HL-60/S4 treated with phorbol 12-myristate 13-acetate at 8.2 ng/mL for 4 days and 3 days (cell line): Measurements from ENCODE around the gene DHDH.
"Not testable (repeated sequence)": the region's sequence is repeated elsewhere in the genome, so short reads cannot be mapped to it uniquely, and the experiment has no call there.

Source experiments
- in situ Hi-C: fragments of 300-500 bp; cut with MboI; formaldehyde crosslinking; loops from 2 replicates; pipeline ENCODE4 v1.15.0; 2022; ENCODE audit warnings: low sequenced_read_pairs

Gene DHDH

DNA sequence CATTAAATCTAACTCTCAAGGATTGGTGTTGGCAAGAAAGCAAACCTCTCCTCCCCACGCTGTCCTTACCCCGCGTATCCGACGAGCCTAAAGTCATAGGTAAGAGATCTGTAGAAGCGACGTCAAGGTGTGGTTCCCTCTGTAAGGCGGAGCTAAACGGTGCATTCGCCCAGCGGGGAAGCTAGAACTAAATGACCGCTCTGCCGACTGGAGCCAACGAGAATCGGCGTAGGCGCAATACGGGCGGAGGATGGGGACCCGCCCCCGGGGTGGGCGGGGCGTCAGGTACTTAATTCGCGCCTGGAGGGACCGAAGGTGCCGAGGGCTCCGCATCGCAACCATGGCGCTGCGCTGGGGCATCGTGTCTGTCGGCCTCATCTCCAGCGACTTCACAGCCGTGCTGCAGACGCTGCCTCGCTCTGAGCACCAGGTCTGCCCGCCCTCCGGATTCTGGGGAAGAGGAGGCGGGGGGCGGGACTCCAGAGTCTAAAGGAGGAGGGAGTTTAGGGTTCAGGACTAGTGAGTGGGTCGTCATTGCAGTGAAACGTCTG is at the start of gene DHDH:
Gene DHDH, plus strand, starts transcription at position 318 of the 551 bp plus-strand sequence. Its CDS starts 23 bp downstream, at position 341.
- in situ Hi-C loops, result no loop called here

DNA sequence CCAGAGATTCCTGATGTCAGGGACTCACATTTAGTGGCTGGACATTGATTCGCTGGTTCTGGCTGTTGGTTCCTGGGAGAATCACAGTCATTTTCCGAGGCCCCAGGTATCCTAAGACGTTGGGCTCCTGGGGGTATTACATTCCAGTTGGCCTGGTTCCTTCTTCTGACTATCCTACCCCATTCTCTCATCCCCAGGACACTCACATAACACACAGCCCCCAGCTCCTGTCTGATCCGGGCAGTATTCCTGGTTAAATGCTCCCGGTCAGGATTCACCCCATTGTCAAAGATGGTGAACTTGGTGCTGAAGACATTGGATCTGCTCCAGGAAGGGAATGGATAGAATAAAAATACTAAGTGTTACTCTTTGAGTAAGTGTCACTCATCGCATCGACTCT is 49.8 kb upstream of the DHDH start:
- in situ Hi-C loops, result no loop called here

DNA sequence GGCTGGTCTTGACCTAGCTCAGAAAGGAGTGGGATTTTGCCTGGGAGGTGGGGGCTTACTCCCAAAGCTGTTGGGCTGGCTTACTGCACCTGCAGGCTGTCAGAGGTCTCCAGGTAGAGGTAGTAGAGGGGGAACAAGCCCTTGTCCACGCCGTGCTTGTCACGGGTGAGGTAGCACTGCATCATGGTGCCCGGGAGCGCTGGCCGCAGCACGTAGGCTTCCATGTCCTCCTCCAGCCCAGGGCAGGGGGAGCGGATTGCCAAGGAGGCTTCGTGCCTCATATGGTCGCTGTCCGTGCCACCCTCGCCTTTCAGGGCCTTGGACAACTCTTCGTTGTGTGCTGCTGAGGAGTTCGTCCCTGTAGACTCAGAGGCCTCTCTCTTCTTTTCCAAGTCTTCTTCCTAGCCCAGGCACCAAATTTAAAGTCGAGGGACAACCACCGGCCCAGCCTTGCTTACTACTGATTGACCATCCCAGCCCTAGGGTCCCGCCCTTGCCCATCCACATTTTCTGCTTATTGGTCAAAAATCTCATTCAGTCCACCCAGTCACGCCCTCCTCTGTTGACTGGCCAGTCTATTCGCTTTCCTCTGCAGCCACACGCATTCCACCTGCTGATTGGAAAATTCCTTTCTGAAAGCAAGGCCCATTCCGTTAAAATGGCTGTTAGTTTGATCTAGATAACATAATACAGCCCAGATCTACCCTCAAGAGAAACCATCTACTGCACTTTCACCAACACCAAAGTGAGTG is 45.5 kb upstream of the DHDH start:
- in situ Hi-C loops, result no loop called here

DNA sequence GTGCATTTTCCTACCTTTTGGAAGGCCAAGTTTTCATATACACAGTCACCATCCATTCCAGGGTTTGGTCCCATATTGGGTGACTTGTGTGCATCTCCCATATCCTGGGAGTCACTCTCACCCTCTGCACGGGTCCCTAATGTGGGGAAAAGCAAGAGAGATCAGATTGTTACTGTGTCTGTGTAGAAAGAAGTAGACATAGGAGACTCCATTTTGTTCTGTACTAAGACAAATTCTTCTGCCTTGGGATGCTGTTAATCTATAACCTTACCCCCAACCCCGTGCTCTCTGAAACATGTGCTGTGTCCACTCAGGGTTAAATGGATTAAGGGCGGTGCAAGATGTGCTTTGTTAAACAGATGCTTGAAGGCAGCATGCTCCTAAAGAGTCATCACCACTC is 44.0 kb upstream of the DHDH start:
- in situ Hi-C loops, result not testable (repeated sequence)

DNA sequence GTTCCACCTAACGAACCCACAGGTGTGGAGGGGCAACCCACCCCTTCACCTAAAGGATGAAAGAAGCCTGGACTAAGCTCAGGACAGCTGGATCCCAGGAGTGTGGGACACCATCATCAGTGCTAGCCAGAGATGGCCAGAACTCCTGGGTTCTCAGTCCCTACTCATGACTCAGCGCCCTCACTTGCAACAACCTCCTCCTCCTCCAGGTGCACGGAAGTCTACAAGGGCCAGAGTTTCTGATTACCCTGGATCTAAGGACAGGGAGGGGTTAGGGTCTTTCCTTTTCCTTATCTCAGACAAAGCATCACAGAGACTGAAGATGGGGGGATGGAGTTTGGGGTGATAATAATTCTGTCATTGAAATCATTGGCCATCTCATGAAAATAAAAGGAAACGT is 42.9 kb upstream of the DHDH start:
- in situ Hi-C loops, result no loop called here

DNA sequence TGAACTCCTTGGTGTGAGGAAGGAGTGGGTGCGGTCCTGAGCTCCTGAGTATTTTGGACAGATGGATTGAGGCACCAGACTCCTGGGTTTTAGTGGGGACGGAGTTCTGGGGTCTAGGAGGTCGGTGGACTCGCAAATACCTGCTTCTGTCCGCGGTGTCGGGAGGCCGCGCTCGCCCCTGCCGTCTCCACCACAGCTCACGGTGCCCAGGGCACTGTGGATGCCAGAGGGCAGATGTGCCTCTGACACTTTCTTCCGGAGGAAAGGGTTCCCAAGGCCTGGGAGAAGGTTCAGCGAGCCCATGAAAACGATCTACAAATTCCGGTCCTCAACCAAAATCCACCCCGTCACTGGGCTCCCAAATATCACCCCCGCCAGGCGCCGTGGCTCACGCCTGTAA is 38.3 kb upstream of the DHDH start:
- in situ Hi-C loops, result no loop called here

DNA sequence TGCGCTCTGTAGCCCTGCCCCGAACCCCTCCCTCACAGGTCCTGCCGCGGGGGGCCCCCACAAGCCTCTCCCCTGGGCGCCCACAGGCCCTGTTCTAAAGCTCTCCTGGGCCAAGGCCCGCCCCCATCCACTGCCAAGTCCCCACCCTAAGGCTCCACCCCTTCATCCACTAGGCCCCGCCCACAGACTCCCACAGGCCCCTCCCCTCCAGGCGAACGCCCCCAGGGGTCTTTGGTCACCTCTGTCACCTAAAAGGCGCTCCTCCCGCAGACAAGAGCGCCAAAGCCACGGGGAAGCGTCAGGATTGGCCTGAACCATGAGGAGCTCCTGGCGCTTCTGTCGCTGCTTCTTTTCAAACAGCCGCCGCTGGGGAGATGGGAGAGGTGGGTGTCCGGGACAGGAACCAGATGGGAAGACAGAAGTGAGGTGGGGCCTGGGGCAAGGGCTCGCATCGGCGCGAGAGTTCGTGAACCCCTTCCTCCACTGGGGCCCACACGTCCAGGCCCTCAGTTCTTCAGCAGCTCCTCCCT is 37.2 kb upstream of the DHDH start:
- in situ Hi-C loops, result no loop called here

DNA sequence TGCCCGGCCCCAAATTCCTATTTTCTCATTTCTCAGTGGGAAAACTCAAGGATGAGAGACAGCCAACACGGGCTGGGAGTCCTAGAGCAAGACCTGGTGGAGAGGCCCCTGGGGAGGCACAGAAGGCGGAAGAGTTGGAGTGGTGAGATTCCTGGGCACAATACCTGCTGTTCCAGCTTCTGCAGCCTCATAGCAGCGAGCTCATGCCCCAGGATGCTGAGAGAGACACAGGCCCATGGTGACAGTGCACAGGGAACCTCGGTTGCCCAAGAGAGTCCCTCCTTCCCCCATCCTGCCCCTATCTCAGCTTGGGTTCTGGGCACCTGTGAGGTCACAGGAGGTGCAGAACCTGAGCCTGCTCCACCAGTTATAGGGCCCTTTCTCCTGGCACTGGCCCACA is 36.3 kb upstream of the DHDH start:
- in situ Hi-C loops, result no loop called here

DNA sequence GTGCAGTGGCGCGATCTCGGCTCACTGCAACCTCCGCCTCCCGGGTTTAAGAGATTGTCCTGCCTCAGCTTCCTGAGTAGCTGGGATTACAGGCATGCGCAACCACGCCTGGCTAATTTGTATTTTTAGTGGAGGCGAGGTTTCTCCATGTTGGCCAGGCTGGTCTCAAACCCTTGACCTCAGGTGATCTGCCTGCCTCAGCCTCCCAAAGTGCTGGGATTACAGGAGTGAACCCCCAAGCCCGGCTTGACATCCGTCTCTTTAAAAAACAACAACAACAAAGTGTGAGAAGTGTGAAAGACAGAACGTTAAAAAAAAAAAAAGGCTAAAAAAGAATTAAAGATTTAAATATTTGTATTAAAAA is 34.1 kb upstream of the DHDH start:
- in situ Hi-C loops, result not testable (repeated sequence)

DNA sequence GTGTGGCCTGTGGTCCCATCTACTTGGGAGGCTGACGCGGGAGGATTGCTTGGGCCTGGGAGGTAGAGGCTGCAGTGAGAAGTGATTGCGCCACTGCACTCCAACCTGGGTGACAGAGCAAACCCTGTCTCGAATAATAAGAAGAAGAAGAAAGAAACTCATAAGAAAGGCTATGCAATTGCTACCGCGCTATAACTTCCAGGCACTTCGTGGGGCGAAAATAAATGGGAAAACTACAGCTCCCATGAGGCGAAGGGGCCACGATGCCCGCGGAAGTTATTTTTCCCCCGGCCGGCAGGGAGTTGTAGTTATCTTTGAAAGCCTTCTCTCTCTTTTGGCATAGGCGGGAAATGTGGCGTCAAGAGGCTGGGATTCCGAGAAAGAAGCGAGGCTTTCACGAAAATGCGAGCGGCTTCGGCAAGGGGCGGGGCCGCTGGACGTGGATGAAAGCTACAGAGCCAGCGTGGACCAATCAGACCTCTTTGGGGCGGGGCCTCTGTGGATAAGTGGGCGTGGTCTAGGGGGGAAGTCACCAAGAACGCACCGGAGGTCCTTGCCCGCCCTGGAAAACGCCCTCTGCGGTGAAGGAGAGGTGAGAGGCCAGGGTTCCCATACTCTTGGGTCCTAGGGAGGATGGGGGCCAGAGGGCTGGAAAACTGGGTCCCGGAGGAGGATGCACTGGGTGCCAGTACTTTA is 33.6 kb upstream of the DHDH start, which contains the start of gene NUCB1:
Gene NUCB1, plus strand, starts transcription at position 532 of the 696 bp plus-strand sequence. CDS start 485 bp downstream, outside the sequence.
- in situ Hi-C loops, result no loop called here

DNA sequence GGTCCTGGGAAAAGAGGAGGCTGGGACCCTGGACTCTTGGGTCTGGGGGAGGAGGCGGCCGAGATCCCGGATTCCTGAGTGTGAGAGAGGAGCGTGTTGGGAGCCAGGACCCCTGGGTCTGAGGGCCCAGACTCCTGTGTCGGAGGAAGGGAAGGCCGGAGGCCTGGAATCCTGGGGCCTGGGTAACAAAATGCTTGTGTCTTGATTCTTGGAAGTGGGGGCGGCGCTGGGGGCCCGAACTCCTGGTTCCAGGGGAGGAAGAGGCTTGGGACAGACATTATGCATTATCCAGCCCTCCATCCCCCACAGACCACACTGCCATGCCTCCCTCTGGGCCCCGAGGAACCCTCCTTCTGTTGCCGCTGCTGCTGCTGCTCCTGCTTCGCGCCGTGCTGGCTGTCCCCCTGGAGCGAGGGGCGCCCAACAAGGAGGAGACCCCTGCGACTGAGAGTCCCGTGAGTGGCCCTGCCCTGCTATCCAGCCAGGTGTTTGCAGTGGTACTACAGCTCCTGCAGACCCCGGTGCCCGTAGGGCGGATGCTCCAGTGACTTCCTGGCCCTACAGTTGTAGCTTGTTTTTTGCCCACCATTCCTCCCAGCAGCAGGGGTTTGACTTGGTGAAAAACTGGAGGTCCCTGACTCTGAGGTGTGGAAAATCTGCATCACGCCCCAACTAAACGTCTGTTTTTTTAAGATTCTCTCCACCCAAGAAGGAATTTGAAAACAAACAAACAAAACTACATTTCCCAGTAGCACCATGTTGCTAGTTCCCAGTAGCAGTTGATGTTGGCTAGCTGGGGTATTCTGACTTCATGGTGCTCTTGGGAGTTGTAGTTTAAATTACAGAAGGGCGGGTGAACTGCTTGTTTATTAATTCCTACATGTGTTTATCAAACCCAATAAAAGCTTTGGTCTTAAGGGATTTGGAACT is 32.8 kb upstream of the DHDH start:
- in situ Hi-C loops, result no loop called here

DNA sequence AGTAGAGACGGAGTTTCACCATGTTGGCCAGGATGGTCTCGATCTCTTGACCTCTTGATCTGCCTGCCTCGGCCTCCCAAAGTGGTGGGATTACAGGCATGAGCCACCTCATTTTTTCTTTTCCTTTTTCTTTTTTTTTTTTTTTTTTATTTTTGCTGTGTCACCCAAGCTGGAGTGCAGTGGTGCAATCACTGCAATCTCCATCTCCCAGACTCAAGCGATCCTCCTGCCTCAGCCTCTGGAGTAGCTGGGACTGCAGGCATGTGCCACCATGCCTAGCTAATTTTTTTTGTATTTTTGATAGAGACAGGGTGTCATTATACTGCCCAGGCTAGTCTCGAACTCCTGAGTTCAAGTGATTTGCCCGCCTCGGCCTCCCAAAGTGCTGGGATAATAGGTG is 31.2 kb upstream of the DHDH start:
- in situ Hi-C loops, result not testable (repeated sequence)

DNA sequence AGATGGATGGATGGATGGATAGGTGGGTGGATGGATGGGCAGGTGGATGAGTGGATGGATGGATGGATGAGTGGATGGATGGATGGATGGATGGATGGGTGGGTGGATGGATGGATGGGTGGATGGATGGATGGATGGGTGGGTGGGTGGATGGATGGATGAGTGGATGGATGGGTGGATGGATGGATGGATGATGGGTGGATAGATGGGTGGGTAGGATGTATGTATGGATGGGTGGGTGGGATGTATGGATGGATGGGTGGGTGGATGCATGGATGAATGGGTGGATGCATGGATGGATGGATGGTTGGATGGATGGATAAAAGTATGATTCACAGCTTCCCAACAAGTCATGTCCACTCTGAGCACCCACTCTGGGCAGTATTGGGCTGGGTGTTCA is 29.7 kb upstream of the DHDH start:
- in situ Hi-C loops, result not testable (repeated sequence)

DNA sequence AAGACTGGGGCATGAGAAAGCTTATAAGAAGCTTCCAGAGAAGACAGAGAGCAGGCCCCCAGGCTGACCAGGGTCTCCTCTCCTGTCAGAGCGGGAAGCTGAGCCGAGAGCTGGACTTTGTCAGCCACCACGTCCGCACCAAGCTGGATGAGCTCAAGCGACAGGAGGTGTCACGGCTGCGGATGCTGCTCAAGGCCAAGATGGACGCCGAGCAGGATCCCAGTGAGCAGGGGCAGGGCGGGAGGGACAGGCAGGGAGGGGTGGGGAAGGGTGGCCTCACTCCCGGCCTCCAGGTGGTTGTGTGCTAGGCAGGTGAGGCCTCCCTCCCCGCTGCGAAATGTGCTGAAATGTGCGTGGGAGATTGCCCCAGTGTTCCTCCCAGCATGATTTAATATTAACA is 27.8 kb upstream of the DHDH start:
- in situ Hi-C loops, result no loop called here

DNA sequence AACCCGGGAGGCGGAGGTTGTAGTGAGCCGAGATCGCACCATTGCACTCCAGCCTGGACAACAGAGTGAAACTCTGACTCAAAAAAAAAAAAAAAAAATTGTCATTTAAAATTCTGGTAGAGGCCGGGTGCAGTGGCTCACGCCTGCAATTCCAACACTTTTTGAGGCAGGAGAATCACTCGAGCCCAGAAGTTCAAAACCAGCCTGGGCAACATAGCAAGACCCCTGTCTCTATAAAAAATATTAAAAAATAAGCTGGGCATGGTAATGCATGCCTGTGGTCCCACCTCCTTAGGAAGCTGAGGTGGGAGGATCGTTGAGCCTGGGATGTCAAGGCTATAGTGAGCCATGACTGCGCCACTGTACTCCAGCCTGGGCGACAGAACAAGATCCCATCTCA is 27.2 kb upstream of the DHDH start:
- in situ Hi-C loops, result no loop called here

DNA sequence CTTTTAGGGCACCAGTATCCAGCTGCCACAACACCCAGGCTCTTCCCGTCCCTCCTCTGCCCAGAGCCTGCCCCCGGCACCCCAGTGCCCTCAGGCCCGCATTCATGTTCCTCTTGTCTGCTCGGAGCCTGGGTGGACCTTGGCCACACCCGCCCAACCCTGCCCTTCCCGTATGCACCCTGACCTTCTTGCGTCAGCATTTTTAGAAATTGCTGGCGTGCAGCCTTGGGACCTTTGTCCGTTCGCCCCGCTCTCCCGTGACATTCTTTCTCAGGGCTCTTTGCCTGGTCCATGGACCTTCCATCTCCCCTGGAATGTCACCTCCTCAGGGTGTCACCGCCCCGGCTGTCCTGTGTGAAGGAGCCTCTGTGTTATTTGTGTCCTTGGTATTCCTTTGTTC is 25.8 kb upstream of the DHDH start:
- in situ Hi-C loops, result no loop called here

DNA sequence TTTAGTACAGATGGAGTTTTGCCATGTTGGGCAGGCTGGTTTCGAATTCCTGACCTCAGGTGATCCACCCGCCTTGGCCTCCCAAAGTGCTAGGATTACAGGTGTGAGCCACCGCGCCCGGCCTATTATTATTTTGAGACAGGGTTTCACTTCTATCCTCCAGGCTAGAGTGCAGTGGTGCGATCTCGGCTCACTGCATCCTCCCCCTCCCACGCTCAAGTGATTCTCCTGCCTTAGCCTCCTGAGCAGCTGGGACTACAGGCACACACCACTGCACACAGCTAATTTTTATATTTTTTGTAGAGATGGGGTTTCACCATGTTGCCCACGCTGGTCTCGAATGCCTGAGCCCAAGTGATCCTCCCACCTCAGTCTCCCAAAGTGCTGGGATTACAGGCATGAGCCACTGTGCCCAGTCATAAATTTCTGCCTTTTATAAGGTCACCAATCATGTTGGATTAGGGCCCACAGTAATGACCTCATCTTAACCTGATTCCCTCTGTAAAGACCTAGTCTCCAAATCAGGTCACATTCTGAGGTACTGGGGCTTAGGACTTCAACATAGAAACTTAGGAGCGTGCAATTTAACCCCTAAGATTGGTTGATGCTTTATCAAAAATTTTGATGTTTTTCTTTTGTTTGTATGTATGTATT is 23.9 kb upstream of the DHDH start:
- in situ Hi-C loops, result not testable (repeated sequence)

DNA sequence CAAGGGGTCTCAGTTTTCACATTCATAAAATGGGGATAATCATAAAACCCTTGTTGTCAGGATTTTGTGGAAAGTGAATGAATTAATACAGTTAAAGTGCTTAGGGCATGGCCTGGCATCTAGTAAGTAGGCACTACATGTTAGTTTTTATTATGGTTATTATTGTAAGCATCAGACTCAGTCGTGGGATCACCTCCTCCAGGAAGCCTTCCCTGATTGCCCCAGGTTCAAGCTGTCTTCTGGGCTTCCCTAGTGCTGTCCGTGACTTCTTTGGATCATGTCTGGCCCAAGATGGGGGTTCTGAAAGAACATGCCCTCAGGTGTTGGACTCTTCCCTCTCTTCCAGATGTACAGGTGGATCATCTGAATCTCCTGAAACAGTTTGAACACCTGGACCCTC is 22.7 kb upstream of the DHDH start:
- in situ Hi-C loops, result no loop called here

DNA sequence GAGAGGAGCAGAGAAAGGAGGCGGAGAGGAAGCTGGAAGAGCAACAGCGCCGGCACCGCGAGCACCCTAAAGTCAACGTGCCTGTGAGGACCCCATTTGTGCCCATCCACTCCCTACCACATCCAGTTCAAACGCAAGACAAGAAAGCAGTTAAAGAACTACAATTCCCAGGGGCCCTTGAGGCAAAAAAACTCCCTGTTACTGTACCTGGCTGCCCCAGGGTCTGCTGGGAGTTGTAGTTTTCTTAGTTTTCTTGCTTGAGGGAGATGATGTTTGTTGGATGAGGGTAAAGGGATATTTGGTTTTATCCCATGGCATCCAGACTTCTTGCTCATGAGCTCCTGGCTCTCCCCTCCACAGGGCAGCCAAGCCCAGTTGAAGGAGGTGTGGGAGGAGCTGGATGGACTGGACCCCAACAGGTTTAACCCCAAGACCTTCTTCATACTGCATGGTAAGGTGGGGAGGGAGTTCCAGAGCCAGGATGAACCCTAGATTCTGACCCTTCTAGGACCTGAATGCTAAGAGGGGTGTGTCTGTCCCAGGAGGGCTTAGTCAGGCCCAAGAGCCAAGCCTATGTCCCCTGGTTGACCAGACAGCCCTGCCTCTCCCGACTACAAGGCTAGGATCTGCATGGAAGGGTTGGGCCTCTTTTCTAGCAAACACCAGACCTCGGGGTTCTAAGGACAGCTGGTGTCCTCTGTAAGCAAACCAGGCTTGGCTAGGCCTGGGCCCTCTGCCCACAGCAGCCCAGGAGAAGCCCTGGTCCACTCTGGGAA is 20.2 kb upstream of the DHDH start:
- in situ Hi-C loops, result no loop called here

DNA sequence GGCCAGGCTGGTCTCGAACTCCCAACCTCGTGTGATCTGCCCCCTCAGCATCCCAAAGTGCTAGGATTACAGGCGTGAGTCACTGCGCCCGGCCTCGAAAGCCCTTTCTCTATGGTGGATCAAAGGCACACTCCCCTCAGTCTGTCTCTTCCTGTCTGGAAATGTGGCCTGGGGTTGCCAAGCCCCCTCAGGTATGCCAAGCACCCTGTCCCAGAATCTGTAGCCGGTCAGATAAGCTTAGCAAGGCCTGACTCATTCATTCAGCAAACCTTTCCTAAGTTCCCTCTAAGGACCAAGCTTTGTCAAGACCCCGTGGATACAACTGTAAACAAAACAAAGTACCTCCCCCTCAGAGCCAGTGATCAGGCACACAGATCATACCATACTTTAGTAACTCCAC is 19.3 kb upstream of the DHDH start:
- in situ Hi-C loops, result no loop called here
